GM23338 (cell line): ENCODE results near the gene DARS2. TPM values are rescaled to one million over a fixed set of nuclear protein-coding genes. Genes with fewer than 3 reads are reported as not detected.
A peak's percentile ranks its signal among the peaks of the same experiment; 100 is the strongest.

ENCODE experiments used
- ATAC-seq: fragments of 200-7000 bp; cut with Tn5 transposase; 3 replicates; pipeline ENCODE4 v1.9.1; 2020
- DNase-seq: peaks from one replicate; pipeline ENCODE4 v3.0.0-alpha.2; 2015; ENCODE audit warnings: low spot score
- H2AFZ ChIP-seq: fragments of 200-600 bp; sonication (generic); 2 replicates; pipeline ENCODE4 v1.8.0; 2016; ENCODE audit warnings: antibody characterized with exemption, mild to moderate bottlenecking, moderate library complexity
- H3F3A ChIP-seq: fragments of 200-600 bp; sonication (generic); replicated peaks from 2 replicates; pipeline ENCODE4 v1.8.0; 2017; ENCODE audit warnings: antibody characterized with exemption, mixed run types, low read depth
- H3K27ac ChIP-seq: fragments of 200-600 bp; sonication (generic); 2 replicates; pipeline ENCODE4 v1.6.1; 2016; ENCODE audit warnings: low read depth
- H3K27me3 ChIP-seq: fragments of 200-600 bp; sonication (generic); 2 replicates; pipeline ENCODE4 v1.8.0; 2016; ENCODE audit warnings: mild to moderate bottlenecking, mixed run types, moderate library complexity; ENCODE audit not compliant: insufficient read depth
- H3K36me3 ChIP-seq: fragments of 200-600 bp; sonication (generic); 2 replicates; pipeline ENCODE4 v1.8.0; 2016; ENCODE audit warnings: mild to moderate bottlenecking; ENCODE audit not compliant: insufficient read depth
- H3K4me1 ChIP-seq: fragments of 200-600 bp; sonication (generic); 2 replicates; pipeline ENCODE4 v1.8.0; 2016; ENCODE audit warnings: mild to moderate bottlenecking, moderate library complexity; ENCODE audit not compliant: insufficient read depth
- H3K4me2 ChIP-seq: fragments of 200-600 bp; sonication (generic); 2 replicates; pipeline ENCODE4 v1.7.1; 2017; ENCODE audit warnings: mixed run types
- H3K4me3 ChIP-seq: fragments of 200-600 bp; sonication (generic); 2 replicates; pipeline ENCODE4 v1.6.1; 2016; ENCODE audit warnings: mixed run types
- H3K79me2 ChIP-seq: fragments of 200-600 bp; sonication (generic); replicated peaks from 2 replicates; pipeline ENCODE4 v1.8.0; 2017; ENCODE audit warnings: mild to moderate bottlenecking; ENCODE audit not compliant: insufficient read depth
- H3K9me2 ChIP-seq: fragments of 200-600 bp; sonication (generic); 2 replicates; pipeline ENCODE4 v1.8.0; 2017; ENCODE audit not compliant: insufficient read depth
- H4K20me1 ChIP-seq: fragments of 200-600 bp; sonication (generic); replicated peaks from 2 replicates; pipeline ENCODE4 v1.8.0; 2017; ENCODE audit warnings: mild to moderate bottlenecking; ENCODE audit not compliant: insufficient read depth
- H3K27ac Mint-ChIP-seq: 2 replicates; pipeline ENCODE4 v1.8.0; 2020; ENCODE audit warnings: inconsistent platforms, mild to moderate bottlenecking, moderate library complexity, mixed read lengths
- H3K27me3 Mint-ChIP-seq: 3 replicates; pipeline ENCODE4 v1.8.0; 2022; ENCODE audit warnings: low read depth, mild to moderate bottlenecking, moderate library complexity, mixed read lengths, inconsistent platforms; ENCODE audit not compliant: insufficient read depth, poor library complexity
- H3K36me3 Mint-ChIP-seq: 3 replicates; pipeline ENCODE4 v1.8.0; 2021; ENCODE audit warnings: low read depth, mild to moderate bottlenecking, inconsistent platforms, moderate library complexity, mixed read lengths
- H3K4me1 Mint-ChIP-seq: 3 replicates; pipeline ENCODE4 v1.8.0; 2020; ENCODE audit warnings: mild to moderate bottlenecking, inconsistent platforms, mixed read lengths
- H3K4me3 Mint-ChIP-seq: 3 replicates; pipeline ENCODE4 v1.8.0; 2021; ENCODE audit warnings: moderate library complexity, mild to moderate bottlenecking, inconsistent platforms, mixed read lengths
- H3K9me3 Mint-ChIP-seq: 3 replicates; pipeline ENCODE4 v1.8.0; 2020; ENCODE audit warnings: moderate library complexity, mild to moderate bottlenecking, inconsistent platforms, mixed read lengths
- CREB1 ChIP-seq: fragments of 250-450 bp; sonication (Bioruptor Pico); IDR thresholded peaks from 2 replicates; pipeline ENCODE4 v1.5.0; 2020; ENCODE audit warnings: low read depth, mild to moderate bottlenecking, moderate library complexity
- CTCF ChIP-seq, 2 experiments: fragments of 200-600 bp in 1 of 2; sonication (generic) in 1 of 2; conservative IDR thresholded peaks; 2 replicates each; pipeline versions ENCODE4 v1.5.1 to v1.6.1; 2016 to 2017; ENCODE audit warnings: antibody characterized with exemption in 2 of 2, low read depth in 2 of 2, mild to moderate bottlenecking in 2 of 2, moderate library complexity in 1 of 2
- ETS1 ChIP-seq: IDR thresholded peaks from 2 replicates; pipeline ENCODE4 v1.6.1; 2016; ENCODE audit warnings: antibody characterized with exemption
- EZH2 ChIP-seq: fragments of 200-600 bp; sonication (generic); IDR thresholded peaks from one replicate; pipeline ENCODE4 v1.8.0; 2017; ENCODE audit warnings: antibody characterized with exemption, mild to moderate bottlenecking, low read depth; ENCODE audit not compliant: unreplicated experiment
- EZH2phosphoT487 ChIP-seq: fragments of 200-600 bp; sonication (generic); IDR thresholded peaks from one replicate; pipeline ENCODE4 v1.8.1; 2018; ENCODE audit warnings: antibody characterized with exemption; ENCODE audit not compliant: unreplicated experiment
- JUNB ChIP-seq: IDR thresholded peaks from one replicate; pipeline ENCODE4 v1.6.1; 2016; ENCODE audit warnings: antibody characterized with exemption; ENCODE audit not compliant: unreplicated experiment
- NANOG ChIP-seq: IDR thresholded peaks from 2 replicates; pipeline ENCODE4 v1.6.1; 2016; ENCODE audit warnings: antibody characterized with exemption, borderline replicate concordance
- POLR2AphosphoS5 ChIP-seq: IDR thresholded peaks from 2 replicates; pipeline ENCODE4 v1.6.1; 2016; ENCODE audit warnings: antibody characterized with exemption, low read depth
- REST ChIP-seq: IDR thresholded peaks from one replicate; pipeline ENCODE4 v1.6.1; 2018; ENCODE audit warnings: antibody characterized with exemption; ENCODE audit not compliant: unreplicated experiment
- STAT1 ChIP-seq: IDR thresholded peaks from one replicate; pipeline ENCODE4 v1.6.1; 2016; ENCODE audit warnings: antibody characterized with exemption; ENCODE audit not compliant: unreplicated experiment
- ZNF114 ChIP-seq: fragments of 250-450 bp; sonication (Bioruptor Pico); IDR thresholded peaks from 2 replicates; pipeline ENCODE4 v1.5.0; 2020; ENCODE audit warnings: mild to moderate bottlenecking, moderate library complexity
- ZNF331 ChIP-seq: fragments of 250-450 bp; sonication (Bioruptor Pico); IDR thresholded peaks from 2 replicates; pipeline ENCODE4 v1.5.0; 2020; ENCODE audit warnings: low read depth, mild to moderate bottlenecking, moderate library complexity
- ZNF462 ChIP-seq: fragments of 250-450 bp; sonication (Bioruptor Pico); IDR thresholded peaks from 2 replicates; pipeline ENCODE4 v1.5.0; 2020; ENCODE audit warnings: mild to moderate bottlenecking, moderate library complexity
- polyA plus RNA-seq: library from polyadenylated mRNA; unstranded; fragments of >200 nt; fragmentation: Nextera tagmentation; extraction: Ambion mirVana; gene quantifications from 2 replicates; pipeline ENCODE4 v1.2.1, GENCODE V29; 2016
- total RNA-seq: library from RNA; depleted of rRNA; stranded (reverse); fragments of >200 nt; shearing (Covaris generic); gene quantifications from 2 replicates; pipeline ENCODE4 v1.2.3, GENCODE V29; 2014

The DARS2 gene
- total and polyA plus RNA-seq, 2 experiments from 2014 or later, result 18.1 to 41.1 TPM

- Histone ChIP-seq H3K9me2 (no peaks in the 10 kb centered on the region), H4K20me1 (no peaks in the 10 kb centered on the region), H3F3A (peaks cover 11% of the 10 kb centered on the region; the same call in 1 of the 2 replicates), H3K79me2 (no peaks in the 10 kb centered on the region), H2AFZ (no peak overlapping the region), H3K27me3 (no peaks in the 10 kb centered on the region), H3K4me2 (no peak overlapping the region), H3K27ac (0 out of 2 replicates have a peak overlapping the region, but pooled peaks have one; percentile 35), H3K4me3 (no peak overlapping the region), H3K36me3 (peaks cover 6% of the 10 kb centered on the region; the same call in 1 of the 2 replicates), H3K4me1 (peaks cover 11% of the 10 kb centered on the region)
- DNase-seq (no peak), ATAC-seq (no peak)
- TF ChIP-seq REST, result no peak
- TF ChIP-seq EZH2, result no peak
- TF ChIP-seq ZNF331 (CRISPR knock-in tag), result no peak
- TF ChIP-seq ZNF114 (CRISPR knock-in tag), result no peak
- no peak for TF ChIP-seq CREB1 (CRISPR knock-in tag)
- TF ChIP-seq STAT1, result no peak
- no peak for TF ChIP-seq NANOG
- no peak for TF ChIP-seq POLR2AphosphoS5
- no peak for TF ChIP-seq ETS1
- TF ChIP-seq ZNF462, result no peak
- TF ChIP-seq EZH2phosphoT487, result no peak
- no peak for TF ChIP-seq CTCF (conservative IDR thresholded peaks at IDR 0.05; ENCODE audit: low read depth in 2 of 2)
- no peak for TF ChIP-seq JUNB
- Mint-ChIP-seq H3K27me3 (peaks cover 15% of the 10 kb centered on the region), H3K27ac (no peak overlapping the region), H3K36me3 (peaks cover 70% of the 10 kb centered on the region), H3K9me3 (no peaks in the 10 kb centered on the region; the same call in 2 of the 3 replicates), H3K4me3 (no peak overlapping the region), H3K4me1 (peaks cover 14% of the 10 kb centered on the region)
These were observed 32.4 kb downstream of the DARS2 start for GRCh38 chr1:173856903-173857302.
